WTC11 (cell line): ENCODE results near the gene PROCR. TPM values are rescaled to one million over a fixed set of nuclear protein-coding genes. Genes with fewer than 3 reads are reported as not detected.

Experiments used
- ATAC-seq: fragments of 200-7000 bp; cut with Tn5 transposase; 2 replicates; pipeline ENCODE4 v1.10.0; 2021; ENCODE audit warnings: mild to moderate bottlenecking, moderate library complexity
- CTCF ChIA-PET: fragments of 300-600 bp; sonication (Branson Sonifier 250); formaldehyde crosslinking; loops from one replicate; lab custom pipeline; 2021; ENCODE audit warnings: antibody characterized with exemption; lab: Charles Lee
- POLR2A ChIA-PET: fragments of 350-600 bp; sonication (Branson Sonifier 250); formaldehyde crosslinking; loops from one replicate; lab custom pipeline; 2021; ENCODE audit warnings: antibody characterized with exemption; lab: Charles Lee
- DNase-seq: peaks from one replicate; pipeline ENCODE4 v3.0.0; 2021; ENCODE audit warnings: low spot score
- H3K27ac Mint-ChIP-seq: 2 replicates; pipeline ENCODE4 v1.8.0; 2021; ENCODE audit warnings: mixed read lengths
- H3K27me3 Mint-ChIP-seq: 2 replicates; pipeline ENCODE4 v1.8.0; 2021; ENCODE audit warnings: low read depth, mild to moderate bottlenecking, moderate library complexity, mixed read lengths
- H3K36me3 Mint-ChIP-seq: 2 replicates; pipeline ENCODE4 v1.8.0; 2021; ENCODE audit warnings: mixed read lengths
- H3K4me1 Mint-ChIP-seq: 2 replicates; pipeline ENCODE4 v1.8.0; 2022; ENCODE audit warnings: mixed read lengths
- H3K4me3 Mint-ChIP-seq: 2 replicates; pipeline ENCODE4 v1.8.0; 2021; ENCODE audit warnings: mild to moderate bottlenecking, moderate library complexity, mixed read lengths
- H3K9me3 Mint-ChIP-seq: 2 replicates; pipeline ENCODE4 v1.8.0; 2021; ENCODE audit warnings: mixed read lengths
- ATF3 ChIP-seq: sonication (generic); formaldehyde crosslinking; conservative IDR thresholded peaks from 2 replicates; pipeline ENCODE4 v1.8.1; 2022; ENCODE audit warnings: mild to moderate bottlenecking, missing genetic modification reagents
- ATF6 ChIP-seq: sonication (generic); formaldehyde crosslinking; IDR thresholded peaks from 2 replicates; pipeline ENCODE4 v1.8.1; 2023; ENCODE audit warnings: mild to moderate bottlenecking, missing genetic modification reagents
- CDX4 ChIP-seq: fragments of 250-450 bp; sonication (Bioruptor Pico); IDR thresholded peaks from 2 replicates; pipeline ENCODE4 v1.9.0; 2021; ENCODE audit warnings: moderate library complexity, mild to moderate bottlenecking, inconsistent platforms, borderline replicate concordance
- E2F1 ChIP-seq: sonication (generic); formaldehyde crosslinking; IDR thresholded peaks from 2 replicates; pipeline ENCODE4 v1.8.0; 2022; ENCODE audit warnings: mild to moderate bottlenecking, missing genetic modification reagents
- ELF4 ChIP-seq: sonication (generic); formaldehyde crosslinking; IDR thresholded peaks from 2 replicates; pipeline ENCODE4 v1.8.1; 2022; ENCODE audit warnings: low read depth, mild to moderate bottlenecking, moderate library complexity, missing genetic modification reagents
- EMX1 ChIP-seq: fragments of 250-450 bp; sonication (Bioruptor Pico); IDR thresholded peaks from 2 replicates; pipeline ENCODE4 v1.8.0; 2021; ENCODE audit warnings: mild to moderate bottlenecking
- ETV6 ChIP-seq: sonication (generic); formaldehyde crosslinking; IDR thresholded peaks from 2 replicates; pipeline ENCODE4 v1.8.1; 2022; ENCODE audit warnings: mild to moderate bottlenecking, missing genetic modification reagents
- HMGA2 ChIP-seq: fragments of 250-450 bp; sonication (Bioruptor Pico); IDR thresholded peaks from 2 replicates; pipeline ENCODE4 v1.4.0; 2021; ENCODE audit warnings: mild to moderate bottlenecking, moderate library complexity
- MAX ChIP-seq: sonication (generic); formaldehyde crosslinking; IDR thresholded peaks from 2 replicates; pipeline ENCODE4 v1.8.0; 2022; ENCODE audit warnings: mild to moderate bottlenecking, missing genetic modification reagents
- MLX ChIP-seq: sonication (generic); formaldehyde crosslinking; IDR thresholded peaks from 2 replicates; pipeline ENCODE4 v1.8.1; 2023; ENCODE audit warnings: mild to moderate bottlenecking, missing genetic modification reagents, moderate library complexity
- NFYB ChIP-seq: sonication (generic); formaldehyde crosslinking; conservative IDR thresholded peaks from 2 replicates; pipeline ENCODE4 v1.8.0; 2022; ENCODE audit warnings: low read depth, missing genetic modification reagents
- NR3C1 ChIP-seq: sonication (generic); formaldehyde crosslinking; conservative IDR thresholded peaks from 2 replicates; pipeline ENCODE4 v1.8.1; 2023; ENCODE audit warnings: low read depth, mild to moderate bottlenecking, missing genetic modification reagents
- OVOL2 ChIP-seq: fragments of 250-450 bp; sonication (Bioruptor Pico); IDR thresholded peaks from 2 replicates; pipeline ENCODE4 v1.9.0; 2021; ENCODE audit warnings: mild to moderate bottlenecking, borderline replicate concordance
- RELA ChIP-seq: sonication (generic); formaldehyde crosslinking; IDR thresholded peaks from 2 replicates; pipeline ENCODE4 v1.8.1; 2022; ENCODE audit warnings: missing genetic modification reagents, mild to moderate bottlenecking, borderline replicate concordance
- SMAD4 ChIP-seq: sonication (generic); formaldehyde crosslinking; IDR thresholded peaks from 2 replicates; pipeline ENCODE4 v1.8.0; 2022; ENCODE audit warnings: mild to moderate bottlenecking, missing genetic modification reagents
- STAT6 ChIP-seq: sonication (generic); formaldehyde crosslinking; conservative IDR thresholded peaks from 2 replicates; pipeline ENCODE4 v1.8.1; 2023; ENCODE audit warnings: mild to moderate bottlenecking, low read depth, missing genetic modification reagents, moderate library complexity
- USF2 ChIP-seq: sonication (generic); formaldehyde crosslinking; IDR thresholded peaks from 2 replicates; pipeline ENCODE4 v1.8.1; 2023; ENCODE audit warnings: mild to moderate bottlenecking, missing genetic modification reagents, moderate library complexity
- ZNF219 ChIP-seq: sonication (generic); formaldehyde crosslinking; IDR thresholded peaks from 2 replicates; pipeline ENCODE4 v1.8.0; 2023; ENCODE audit warnings: missing genetic modification reagents, mild to moderate bottlenecking, borderline replicate concordance
- ZNF263 ChIP-seq: sonication (generic); formaldehyde crosslinking; IDR thresholded peaks from 2 replicates; pipeline ENCODE4 v1.8.1; 2022; ENCODE audit warnings: low read depth, mild to moderate bottlenecking, moderate library complexity, missing genetic modification reagents
- ZNF317 ChIP-seq: sonication (generic); formaldehyde crosslinking; IDR thresholded peaks from 2 replicates; pipeline ENCODE4 v1.8.1; 2023; ENCODE audit warnings: low read depth, mild to moderate bottlenecking, moderate library complexity, missing genetic modification reagents, borderline replicate concordance
- ZNF396 ChIP-seq: fragments of 250-450 bp; sonication (Bioruptor Pico); IDR thresholded peaks from 2 replicates; pipeline ENCODE4 v1.8.0; 2021; ENCODE audit warnings: mild to moderate bottlenecking, moderate library complexity, borderline replicate concordance
- total RNA-seq: library from RNA; stranded (reverse); gene quantifications from 3 replicates; pipeline ENCODE4 v1.2.3, GENCODE V29; 2021

The PROCR gene
- total RNA-seq, 1 experiment from 2014 or later: 29.7 TPM

GRCh38 chr20:35171438-35171752, 477 bp upstream of the PROCR start (continued):
- no peak for TF ChIP-seq ZNF219
- no peak for TF ChIP-seq E2F1 (CRISPR knock-in tag)
- TF ChIP-seq NR3C1 (CRISPR knock-in tag): no peak
- TF ChIP-seq SMAD4: no peak
- TF ChIP-seq ATF3: no peak
- TF ChIP-seq ATF6: no peak
- TF ChIP-seq ZNF317: no peak
- no peak for TF ChIP-seq EMX1 (CRISPR knock-in tag)
- TF ChIP-seq ZNF263 (CRISPR knock-in tag): no peak
- TF ChIP-seq OVOL2 (CRISPR knock-in tag): no peak
- TF ChIP-seq RELA (CRISPR knock-in tag): no peak
- TF ChIP-seq, all 79 proteins: peak for 0

- ATAC-seq (no peak), DNase-seq (no peak)
- Mint-ChIP-seq H3K4me1 (peaks cover 42% of the 10 kb centered on the region), H3K4me3 (peak overlapping the region; percentile 70), H3K9me3 (no peaks in the 10 kb centered on the region), H3K27me3 (peaks cover 22% of the 10 kb centered on the region), H3K27ac (peak overlapping the region; percentile 42), H3K36me3 (peaks cover 12% of the 10 kb centered on the region)
- CTCF ChIA-PET: interaction anchor here (0.6 kb wide), 2 partner anchors 27 to 76 kb away, joined by 3 to 4 read pairs; no protein-coding TSS in a partner anchor
- TF ChIP-seq STAT6 (CRISPR knock-in tag): no peak
- no peak for TF ChIP-seq MLX (CRISPR knock-in tag)
- TF ChIP-seq ZNF396: no peak
- TF ChIP-seq SMAD4: no peak
- TF ChIP-seq HMGA2 (CRISPR knock-in tag): no peak
- POLR2A ChIA-PET: no interaction called here
Measured at GRCh38 chr20:35172434-35172806, 548 bp downstream of the PROCR start.

GRCh38 chr20:35173576-35174192, 1.8 kb downstream of the PROCR start:
- ChIA-PET CTCF (interaction anchor here (0.7 kb wide), 1 partner anchor 29 kb away, joined by 3 read pairs; no protein-coding TSS in a partner anchor), POLR2A (no interaction called here)
- DNase-seq (no peak), ATAC-seq (no peak)
- H3K36me3 Mint-ChIP-seq: peaks cover 19% of the 10 kb centered on the region
- H3K27ac Mint-ChIP-seq: no peak overlapping the region
- H3K4me1 Mint-ChIP-seq: peaks cover 42% of the 10 kb centered on the region
- H3K9me3 Mint-ChIP-seq: no peaks in the 10 kb centered on the region
- H3K27me3 Mint-ChIP-seq: peaks cover 22% of the 10 kb centered on the region
- H3K4me3 Mint-ChIP-seq: peak overlapping the region; percentile 60
- TF ChIP-seq MAX (CRISPR knock-in tag): no peak
- TF ChIP-seq CDX4: no peak
- TF ChIP-seq ETV6 (CRISPR knock-in tag): no peak
- no peak for TF ChIP-seq HMGA2 (CRISPR knock-in tag)
- TF ChIP-seq NFYB: no peak
- no peak for TF ChIP-seq E2F1 (CRISPR knock-in tag)
- no peak for TF ChIP-seq USF2
- no peak for TF ChIP-seq ZNF263 (CRISPR knock-in tag)
- no peak for TF ChIP-seq ELF4 (CRISPR knock-in tag)
